Stimulated activated memory B cell treated with anti-CD40 and anti-IgM and Interleukin-4, amounts not matched to agents 10 μg/mL and 1 μg/mL and 100 μg/mL, for 72 hours (primary cell): ENCODE results near the gene NR2F1.

Experiments
- ATAC-seq: fragments of 150-1000 bp; cut with Tn5 transposase; 2 replicates; pipeline ENCODE4 v1.10.0; 2021
- H3K27ac Mint-ChIP-seq: one replicate; pipeline ENCODE4 v1.8.0; 2022; ENCODE audit warnings: mild to moderate bottlenecking, mixed read lengths
- H3K27me3 Mint-ChIP-seq: one replicate; pipeline ENCODE4 v1.8.0; 2022; ENCODE audit warnings: mixed read lengths
- H3K36me3 Mint-ChIP-seq: one replicate; pipeline ENCODE4 v1.8.0; 2022; ENCODE audit warnings: mixed read lengths
- H3K4me1 Mint-ChIP-seq: one replicate; pipeline ENCODE4 v1.8.0; 2022; ENCODE audit warnings: mixed read lengths
- H3K4me3 Mint-ChIP-seq: one replicate; pipeline ENCODE4 v1.8.0; 2022; ENCODE audit warnings: mild to moderate bottlenecking, moderate library complexity, mixed read lengths
- H3K9me3 Mint-ChIP-seq: one replicate; pipeline ENCODE4 v1.8.0; 2022; ENCODE audit warnings: mixed read lengths

Gene NR2F1

GRCh38 chr5:93585041-93585766, 2.2 kb downstream of the NR2F1 start:
- Mint-ChIP-seq H3K27ac (no peak overlapping the region), H3K36me3 (peaks cover 9% of the 10 kb centered on the region), H3K4me1 (peaks cover 25% of the 10 kb centered on the region), H3K27me3 (peaks cover 39% of the 10 kb centered on the region), H3K9me3 (peaks cover 3% of the 10 kb centered on the region), H3K4me3 (peak overlapping the region; percentile 77)
- ATAC-seq, result no peak

GRCh38 chr5:93585767-93586385, 2.9 kb downstream of the NR2F1 start:
- peaks cover 3% of the 10 kb centered on the region for H3K9me3 Mint-ChIP-seq
- peak overlapping the region; percentile 77 for H3K4me3 Mint-ChIP-seq
- peaks cover 39% of the 10 kb centered on the region for H3K27me3 Mint-ChIP-seq
- no peak overlapping the region for H3K27ac Mint-ChIP-seq
- peaks cover 9% of the 10 kb centered on the region for H3K36me3 Mint-ChIP-seq
- no peak for ATAC-seq
- peaks cover 18% of the 10 kb centered on the region for H3K4me1 Mint-ChIP-seq

DNA sequence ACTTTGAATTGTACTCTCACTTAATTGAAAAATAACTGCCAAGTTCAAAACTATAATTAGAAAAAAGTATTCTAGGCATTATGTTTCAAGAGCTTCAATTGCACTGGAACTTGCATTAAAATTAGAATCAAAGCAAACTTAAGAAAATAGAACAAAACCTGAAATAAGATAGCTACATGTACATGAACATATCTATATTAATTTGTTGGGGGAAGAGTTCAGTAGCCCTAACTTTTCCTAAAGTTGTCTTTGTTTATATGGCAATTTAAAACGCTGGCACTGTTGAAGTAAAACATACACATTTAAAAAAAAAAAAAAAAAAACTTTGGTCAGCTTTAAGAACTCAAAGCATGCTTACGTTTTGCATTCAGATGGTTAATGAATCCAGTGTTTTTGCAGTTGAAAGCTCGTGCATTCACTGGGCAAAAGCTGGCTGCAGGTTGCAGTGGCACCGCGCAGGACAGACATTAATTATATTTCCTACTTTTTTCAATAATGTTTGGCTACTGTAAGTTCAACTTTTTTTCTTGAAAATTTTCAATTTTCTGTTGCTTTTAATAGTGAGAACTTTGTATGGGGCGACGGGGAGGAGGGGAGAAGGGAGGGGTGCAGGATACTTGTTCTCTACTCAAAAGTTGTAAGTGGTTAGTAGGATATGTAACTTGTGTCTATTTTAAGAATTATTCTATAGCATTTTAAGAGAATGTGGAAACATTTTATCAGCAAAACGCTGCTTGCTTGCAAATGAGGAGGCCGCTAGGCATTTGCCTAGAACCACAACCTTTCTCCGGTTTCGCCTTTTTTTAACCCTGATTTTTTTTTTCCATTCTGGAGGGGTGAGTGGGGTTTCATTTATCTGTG, 3.9 kb downstream of the NR2F1 start:
- no peak overlapping the region for H3K4me3 Mint-ChIP-seq
- peaks cover 15% of the 10 kb centered on the region for H3K4me1 Mint-ChIP-seq
- H3K27ac Mint-ChIP-seq, result no peak overlapping the region
- H3K9me3 Mint-ChIP-seq, result peaks cover 3% of the 10 kb centered on the region
- ATAC-seq, result no peak
- H3K27me3 Mint-ChIP-seq, result peaks cover 39% of the 10 kb centered on the region
- H3K36me3 Mint-ChIP-seq, result peaks cover 9% of the 10 kb centered on the region

GRCh38 chr5:93587597-93588351, 4.8 kb downstream of the NR2F1 start:
- Mint-ChIP-seq H3K36me3 (peaks cover 9% of the 10 kb centered on the region), H3K27me3 (peaks cover 41% of the 10 kb centered on the region), H3K4me1 (peaks cover 15% of the 10 kb centered on the region), H3K27ac (no peak overlapping the region), H3K4me3 (no peak overlapping the region), H3K9me3 (peaks cover 3% of the 10 kb centered on the region)
- ATAC-seq, result no peak

GRCh38 chr5:93588352-93589151, 5.5 kb downstream of the NR2F1 start:
- H3K4me1 Mint-ChIP-seq, result peaks cover 15% of the 10 kb centered on the region
- H3K4me3 Mint-ChIP-seq, result peak overlapping the region; percentile 15
- H3K27me3 Mint-ChIP-seq, result peaks cover 49% of the 10 kb centered on the region
- ATAC-seq, result peak; percentile 20
- H3K36me3 Mint-ChIP-seq, result peaks cover 9% of the 10 kb centered on the region
- H3K9me3 Mint-ChIP-seq, result peaks cover 3% of the 10 kb centered on the region
- H3K27ac Mint-ChIP-seq, result no peak overlapping the region

GRCh38 chr5:93589152-93589828, 6.3 kb downstream of the NR2F1 start:
- H3K9me3 Mint-ChIP-seq, result peaks cover 3% of the 10 kb centered on the region
- no peak overlapping the region for H3K4me3 Mint-ChIP-seq
- H3K4me1 Mint-ChIP-seq, result peaks cover 15% of the 10 kb centered on the region
- H3K36me3 Mint-ChIP-seq, result peaks cover 9% of the 10 kb centered on the region
- H3K27me3 Mint-ChIP-seq, result peaks cover 56% of the 10 kb centered on the region
- no peak for ATAC-seq
- no peak overlapping the region for H3K27ac Mint-ChIP-seq

DNA sequence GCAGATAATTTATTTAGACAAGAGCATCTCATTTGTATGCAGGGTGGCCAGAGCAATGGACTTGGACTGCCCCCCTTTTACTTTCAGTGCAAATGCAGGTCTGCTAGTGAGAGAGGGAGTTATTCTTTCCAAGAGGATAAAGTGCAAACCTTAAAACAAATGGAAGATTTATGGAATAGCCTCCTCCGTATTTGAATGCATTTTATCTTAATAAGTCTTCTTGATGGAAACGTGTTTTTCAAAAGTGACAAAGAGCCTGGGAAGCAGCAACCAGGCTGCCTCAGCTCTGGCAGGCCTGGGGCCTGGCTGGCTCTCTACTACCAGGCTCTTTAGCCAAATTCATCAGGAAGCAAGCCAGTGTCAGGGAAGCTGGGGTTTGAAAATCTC, 6.8 kb downstream of the NR2F1 start:
- no peak overlapping the region for H3K27ac Mint-ChIP-seq
- no peak overlapping the region for H3K4me3 Mint-ChIP-seq
- H3K4me1 Mint-ChIP-seq, result peaks cover 15% of the 10 kb centered on the region
- ATAC-seq, result no peak
- H3K9me3 Mint-ChIP-seq, result peaks cover 3% of the 10 kb centered on the region
- peaks cover 9% of the 10 kb centered on the region for H3K36me3 Mint-ChIP-seq
- H3K27me3 Mint-ChIP-seq, result peaks cover 62% of the 10 kb centered on the region

- Mint-ChIP-seq H3K27ac (no peak overlapping the region), H3K9me3 (peaks cover 3% of the 10 kb centered on the region), H3K36me3 (peaks cover 9% of the 10 kb centered on the region), H3K4me1 (peaks cover 13% of the 10 kb centered on the region), H3K27me3 (peaks cover 65% of the 10 kb centered on the region), H3K4me3 (no peak overlapping the region)
- no peak for ATAC-seq
These were observed 7.5 kb downstream of the NR2F1 start for GRCh38 chr5:93590493-93590892.

- ATAC-seq, result no peak
- H3K27me3 Mint-ChIP-seq, result peaks cover 65% of the 10 kb centered on the region
- no peak overlapping the region for H3K27ac Mint-ChIP-seq
- peaks cover 3% of the 10 kb centered on the region for H3K9me3 Mint-ChIP-seq
- no peak overlapping the region for H3K4me3 Mint-ChIP-seq
- peaks cover 4% of the 10 kb centered on the region for H3K36me3 Mint-ChIP-seq
- peaks cover 7% of the 10 kb centered on the region for H3K4me1 Mint-ChIP-seq
These were observed 8.4 kb downstream of the NR2F1 start for GRCh38 chr5:93591323-93591945.

GRCh38 chr5:93592883-93593282, 9.9 kb downstream of the NR2F1 start:
- Mint-ChIP-seq H3K27me3 (peaks cover 67% of the 10 kb centered on the region), H3K9me3 (peaks cover 3% of the 10 kb centered on the region), H3K4me3 (no peak overlapping the region), H3K36me3 (peaks cover 4% of the 10 kb centered on the region), H3K4me1 (peaks cover 2% of the 10 kb centered on the region), H3K27ac (no peak overlapping the region)
- no peak for ATAC-seq

DNA sequence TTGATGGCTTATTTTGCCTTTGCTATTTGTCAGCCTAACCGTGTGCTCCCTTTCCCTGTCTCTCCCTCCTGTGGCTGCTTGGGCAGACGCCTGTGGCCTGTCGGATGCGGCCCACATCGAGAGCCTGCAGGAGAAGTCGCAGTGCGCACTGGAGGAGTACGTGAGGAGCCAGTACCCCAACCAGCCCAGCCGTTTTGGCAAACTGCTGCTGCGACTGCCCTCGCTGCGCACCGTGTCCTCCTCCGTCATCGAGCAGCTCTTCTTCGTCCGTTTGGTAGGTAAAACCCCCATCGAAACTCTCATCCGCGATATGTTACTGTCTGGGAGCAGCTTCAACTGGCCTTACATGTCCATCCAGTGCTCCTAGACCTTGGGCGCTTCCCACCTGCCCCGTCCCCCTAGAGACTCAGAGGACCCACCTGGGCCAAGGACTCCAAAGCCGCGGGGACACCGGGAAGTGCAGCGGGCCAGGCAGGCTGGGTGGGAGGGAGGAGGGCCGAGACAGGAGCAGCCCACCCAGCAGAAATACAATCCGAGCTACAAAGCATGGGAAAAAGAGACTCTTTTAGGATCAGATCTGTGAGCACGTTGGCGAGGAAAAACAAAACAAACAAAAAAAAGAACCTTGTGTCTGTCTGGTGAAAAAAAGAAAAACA, 10.6 kb downstream of the NR2F1 start:
- Mint-ChIP-seq H3K4me1 (no peaks in the 10 kb centered on the region), H3K27ac (no peak overlapping the region), H3K36me3 (peaks cover 4% of the 10 kb centered on the region), H3K27me3 (peaks cover 60% of the 10 kb centered on the region), H3K9me3 (peaks cover 2% of the 10 kb centered on the region), H3K4me3 (no peak overlapping the region)
- ATAC-seq, result no peak

- H3K4me1 Mint-ChIP-seq, result no peaks in the 10 kb centered on the region
These were observed 11.8 kb downstream of the NR2F1 start for GRCh38 chr5:93594591-93595419.

More at GRCh38 chr5:93594591-93595419, 11.8 kb downstream of the NR2F1 start:
- H3K27ac Mint-ChIP-seq, result no peak overlapping the region
- ATAC-seq, result no peak
- H3K36me3 Mint-ChIP-seq, result no peaks in the 10 kb centered on the region
- H3K4me3 Mint-ChIP-seq, result no peak overlapping the region
- H3K9me3 Mint-ChIP-seq, result no peaks in the 10 kb centered on the region
- peaks cover 49% of the 10 kb centered on the region for H3K27me3 Mint-ChIP-seq
